K562 (cell line): ENCODE data around the gene SFR1. TPM values are rescaled to one million over a fixed set of nuclear protein-coding genes. Genes with fewer than 3 reads are reported as not detected.

Experiments used
- ATAC-seq: fragments of 200-7000 bp; cut with Tn5 transposase; 3 replicates; pipeline ENCODE4 v1.9.1; 2020; ENCODE audit warnings: moderate library complexity
- BruUV-seq: library from RNA; stranded (reverse); fragments of 400-500 nt; replicated peaks from 2 replicates; lab custom pipeline; 2021; lab: Mats Ljungman, UMichigan
- CTCF ChIA-PET: fragments of 300-600 bp; formaldehyde crosslinking; extraction: SDS; loops from one replicate; lab custom pipeline; 2021; ENCODE audit warnings: low intra/inter-chr PET ratio; lab: Yijun Ruan, JAX
- POLR2A ChIA-PET: fragments of 300-600, 350-650 bp; sonication (Branson Sonifier 250); formaldehyde crosslinking; extraction: SDS; loops from one replicate; lab custom pipeline; 2021; ENCODE audit warnings: antibody characterized with exemption, inconsistent platforms; lab: Yijun Ruan, JAX
- DNase-seq, 4 experiments: peaks; one replicate each; pipeline versions ENCODE4 v3.0.0 to v3.0.0-alpha.2; 2011 to 2018; ENCODE audit warnings: low spot score in 3 of 4, mixed read lengths in 3 of 4; ENCODE audit errors: extremely low read depth in 1 of 4
- FAIRE-seq: peaks from 2 replicates; lab custom pipeline; 2011; peaks lifted over from hg19 to GRCh38; lab: Jason Lieb, UNC
- H2AFZ ChIP-seq: 2 replicates; pipeline ENCODE4 v1.6.0; 2011; ENCODE audit warnings: low read depth, low read length, control low read depth, inconsistent platforms
- H3K27ac ChIP-seq: fragments of 200-600 bp; 3 replicates; pipeline ENCODE4 v1.8.0; 2011; ENCODE audit warnings: low read depth, mild to moderate bottlenecking, control low read depth, inconsistent platforms, low read length, moderate library complexity, mixed read lengths; ENCODE audit errors: extremely low read depth
- H3K27me3 ChIP-seq, 2 experiments: fragments of 300-600 bp in 1 of 2; 2 replicates in 1 of 2; 3 replicates in 1 of 2; pipeline versions ENCODE4 v1.6.0 to v1.8.0; 2011; ENCODE audit warnings: inconsistent platforms in 2 of 2, low read length in 2 of 2, mild to moderate bottlenecking in 1 of 2, mixed read lengths in 1 of 2, moderate library complexity in 1 of 2; ENCODE audit not compliant: control insufficient read depth in 2 of 2, insufficient read depth in 2 of 2
- H3K36me3 ChIP-seq: fragments of 300-600 bp; 3 replicates; pipeline ENCODE4 v1.8.0; 2011; ENCODE audit warnings: mild to moderate bottlenecking, low read length, inconsistent platforms; ENCODE audit not compliant: control insufficient read depth, insufficient read depth
- H3K4me1 ChIP-seq, 2 experiments: fragments of 200-600 bp in 1 of 2; replicated peaks in 1 of 2; 2 replicates in 1 of 2; 3 replicates in 1 of 2; pipeline versions ENCODE4 v1.5.1 to v1.8.0; 2011; ENCODE audit warnings: inconsistent platforms in 2 of 2, low read length in 2 of 2, mild to moderate bottlenecking in 1 of 2, mixed read lengths in 1 of 2, moderate library complexity in 1 of 2; ENCODE audit not compliant: control insufficient read depth in 2 of 2, insufficient read depth in 2 of 2
- H3K4me2 ChIP-seq: 2 replicates; pipeline ENCODE4 v1.6.1; 2011; ENCODE audit warnings: low read length, control low read depth, inconsistent platforms, mixed read lengths; ENCODE audit not compliant: insufficient read depth
- H3K4me3 ChIP-seq: fragments of 200-600 bp; sonication (generic), shearing (Covaris generic); 2 replicates; pipeline ENCODE4 v1.5.1; 2016; ENCODE audit warnings: control low read depth, inconsistent platforms
- H3K79me2 ChIP-seq: fragments of 200-600 bp; 3 replicates; pipeline ENCODE4 v1.8.0; 2011; ENCODE audit warnings: low read length, inconsistent platforms; ENCODE audit not compliant: control insufficient read depth, insufficient read depth
- H3K9ac ChIP-seq, 2 experiments: 2 replicates each; pipeline versions ENCODE4 v1.6.0 to v1.6.1; 2011; ENCODE audit warnings: low read depth in 2 of 2, low read length in 2 of 2, control low read depth in 1 of 2, inconsistent platforms in 1 of 2, mild to moderate bottlenecking in 1 of 2, mixed read lengths in 1 of 2; ENCODE audit not compliant: insufficient read depth in 1 of 2
- H3K9me1 ChIP-seq: one replicate; pipeline ENCODE4 v1.6.0; 2011; ENCODE audit warnings: inconsistent platforms, mild to moderate bottlenecking, low read length, moderate library complexity; ENCODE audit not compliant: control insufficient read depth, insufficient read depth
- H3K9me3 ChIP-seq: replicated peaks from 2 replicates; pipeline ENCODE4 v1.5.1; 2011; ENCODE audit warnings: low read depth, low read length, inconsistent platforms; ENCODE audit not compliant: control insufficient read depth, insufficient read depth
- H4K20me1 ChIP-seq: replicated peaks from 2 replicates; pipeline ENCODE4 v1.6.1; 2011; ENCODE audit warnings: low read length, inconsistent platforms, mixed read lengths; ENCODE audit not compliant: control insufficient read depth, insufficient read depth
- EWSR1 ChIP-seq: fragments of 450-650 bp; IDR thresholded peaks from 2 replicates; pipeline ENCODE4 v1.6.1; 2018; ENCODE audit warnings: borderline replicate concordance, mild to moderate bottlenecking, low read depth, moderate library complexity; ENCODE audit not compliant: partially characterized antibody
- FOXJ2 ChIP-seq: fragments of 200-800 bp; sonication (Bioruptor generic); IDR thresholded peaks from 2 replicates; pipeline ENCODE4 v1.6.1; 2016; ENCODE audit warnings: missing genetic modification characterization, missing compliant biosample characterization
- NCOA1 ChIP-seq: fragments of 450-650 bp; IDR thresholded peaks from 2 replicates; pipeline ENCODE4 v1.6.1; 2016; ENCODE audit warnings: low read depth
- NR2C1 ChIP-seq, 2 experiments: fragments of 450-650 bp; IDR thresholded peaks; 2 replicates each; pipeline ENCODE4 v1.6.1; 2017; ENCODE audit warnings: mild to moderate bottlenecking in 2 of 2, antibody characterized with exemption in 1 of 2, inconsistent platforms in 1 of 2, missing compliant biosample characterization in 1 of 2, missing genetic modification characterization in 1 of 2
- POLR3G ChIP-seq: IDR thresholded peaks from 2 replicates; pipeline ENCODE4 v1.6.1; 2011; ENCODE audit not compliant: insufficient read length, insufficient replicate concordance; ENCODE audit errors: extremely low read depth
- ZNF395 ChIP-seq: fragments of 200-800 bp; sonication (Bioruptor generic); IDR thresholded peaks from 2 replicates; pipeline ENCODE4 v1.6.1; 2017; ENCODE audit warnings: missing genetic modification characterization, missing compliant biosample characterization
- ZNF766 ChIP-seq: fragments of 200-800 bp; sonication (Bioruptor generic); conservative IDR thresholded peaks from 2 replicates; pipeline ENCODE4 v1.6.1; 2016; ENCODE audit warnings: missing genetic modification characterization, missing compliant biosample characterization
- in situ Hi-C: fragments of 300-500 bp; cut with MboI; formaldehyde crosslinking; loops from 4 replicates; pipeline ENCODE4 v1.15.0; 2018; ENCODE audit warnings: inconsistent platforms, mixed read lengths
- intact Hi-C: fragments of 100-400 bp; cut with micrococcal nuclease; formaldehyde crosslinking; loops from 2 replicates; pipeline ENCODE4 v1.14.2; 2022
- polyA plus RNA-seq, 8 experiments: library from polyadenylated mRNA; depleted of rRNA in 4 of 8; stranded (reverse) in 5 of 8; unstranded in 3 of 8; fragments of >200 nt; fragmentation: Nextera tagmentation in 2 of 8; fragmentation: Illumina TruSeq in 1 of 8; extraction: Ambion mirVana in 2 of 8; extraction: Trizol in 1 of 8; gene quantifications; 2 replicates each; pipeline versions ENCODE4 v1.2.1 to v1.2.3, GENCODE V29; 2011 to 2014; ENCODE audit warnings: inconsistent platforms in 1 of 8, missing spikeins in 1 of 8
- total RNA-seq, 7 experiments: library from RNA; depleted of rRNA in 6 of 7; stranded (reverse); fragments of >200 nt in 6 of 7; fragmentation: Illumina TruSeq in 2 of 7; extraction: Trizol in 2 of 7; gene quantifications; 2 replicates each; pipeline versions ENCODE4 v1.2.1 to v1.2.3, GENCODE V29; 2011 to 2021; ENCODE audit warnings: low replicate concordance in 1 of 7
- TF ChIP-seq, protein P1 (sequence below): IDR thresholded peaks from 2 replicates; pipeline ENCODE4 v1.6.1; 2011; ENCODE audit not compliant: insufficient read length; ENCODE audit errors: extremely low read depth
- TF ChIP-seq, protein P2 (sequence below): fragments of 450-650 bp; IDR thresholded peaks from 2 replicates; pipeline ENCODE4 v1.6.1; 2016; ENCODE audit warnings: mild to moderate bottlenecking, moderate library complexity

The SFR1 gene
- total and polyA plus RNA-seq, 9 of the 15 experiments (the other 6 are each of a cell fraction or from before 2014, with no cell fraction given) = 4.3 to 18.7 (median 9.1) TPM

DNA sequence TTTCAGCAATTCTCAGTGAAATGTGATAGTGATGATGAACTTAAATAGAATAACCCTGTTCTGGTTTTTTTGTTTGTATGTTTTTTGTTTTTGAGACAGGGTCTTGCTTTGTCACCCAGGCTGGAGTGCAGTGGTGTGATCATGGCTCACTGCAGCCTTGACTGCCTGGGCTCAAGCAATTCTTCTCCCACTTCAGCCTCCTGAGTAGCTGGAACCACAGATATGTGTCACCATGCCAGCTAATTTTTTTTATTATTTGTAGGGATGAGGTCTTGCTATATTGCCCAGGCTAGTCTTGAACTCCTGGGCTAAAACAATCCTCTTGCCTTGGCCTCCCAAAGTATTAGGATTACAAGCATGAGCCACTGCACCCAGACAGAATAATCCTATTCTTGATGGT is 22.0 kb upstream of the SFR1 start:
- Histone ChIP-seq H3K9me3 (no peaks in the 10 kb centered on the region; the same call in none of the 2 replicates), H3K4me3 (no peak overlapping the region), H3K79me2 (no peaks in the 10 kb centered on the region), H3K36me3 (no peaks in the 10 kb centered on the region), H4K20me1 (no peaks in the 10 kb centered on the region), H2AFZ (no peak overlapping the region), H3K4me2 (no peak overlapping the region), H3K9ac (no peak overlapping the region), H3K27me3 (no peaks in the 10 kb centered on the region; a peak in 1 of 5 replicates), H3K9me1 (no peaks in the 10 kb centered on the region), H3K27ac (no peak overlapping the region), H3K4me1 (no peaks in the 10 kb centered on the region)
- no peak for FAIRE-seq
- DNase-seq = no peak
- no TSS peak for BruUV-seq
- intact Hi-C loops (no loop called here), in situ Hi-C loops (no loop called here)
- no peak for ATAC-seq
- POLR2A ChIA-PET = interaction anchor here (1.1 kb wide), 1 partner anchor 13 kb away, joined by 3 read pairs; no protein-coding TSS in a partner anchor
- CTCF ChIA-PET = no interaction called here
- TF ChIP-seq, protein P1, sequence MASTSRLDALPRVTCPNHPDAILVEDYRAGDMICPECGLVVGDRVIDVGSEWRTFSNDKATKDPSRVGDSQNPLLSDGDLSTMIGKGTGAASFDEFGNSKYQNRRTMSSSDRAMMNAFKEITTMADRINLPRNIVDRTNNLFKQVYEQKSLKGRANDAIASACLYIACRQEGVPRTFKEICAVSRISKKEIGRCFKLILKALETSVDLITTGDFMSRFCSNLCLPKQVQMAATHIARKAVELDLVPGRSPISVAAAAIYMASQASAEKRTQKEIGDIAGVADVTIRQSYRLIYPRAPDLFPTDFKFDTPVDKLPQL = no peak
- TF ChIP-seq POLR3G (no peak), NR2C1 (IDR thresholded peaks at IDR 0.05) (no peak), NR2C1 (tag; IDR thresholded peaks at IDR 0.05) (no peak), ZNF766 (CRISPR knock-in tag) (no peak), NCOA1 (no peak), ZNF395 (CRISPR knock-in tag) (no peak), EWSR1 (no peak), FOXJ2 (no peak)
- TF ChIP-seq, protein P2, sequence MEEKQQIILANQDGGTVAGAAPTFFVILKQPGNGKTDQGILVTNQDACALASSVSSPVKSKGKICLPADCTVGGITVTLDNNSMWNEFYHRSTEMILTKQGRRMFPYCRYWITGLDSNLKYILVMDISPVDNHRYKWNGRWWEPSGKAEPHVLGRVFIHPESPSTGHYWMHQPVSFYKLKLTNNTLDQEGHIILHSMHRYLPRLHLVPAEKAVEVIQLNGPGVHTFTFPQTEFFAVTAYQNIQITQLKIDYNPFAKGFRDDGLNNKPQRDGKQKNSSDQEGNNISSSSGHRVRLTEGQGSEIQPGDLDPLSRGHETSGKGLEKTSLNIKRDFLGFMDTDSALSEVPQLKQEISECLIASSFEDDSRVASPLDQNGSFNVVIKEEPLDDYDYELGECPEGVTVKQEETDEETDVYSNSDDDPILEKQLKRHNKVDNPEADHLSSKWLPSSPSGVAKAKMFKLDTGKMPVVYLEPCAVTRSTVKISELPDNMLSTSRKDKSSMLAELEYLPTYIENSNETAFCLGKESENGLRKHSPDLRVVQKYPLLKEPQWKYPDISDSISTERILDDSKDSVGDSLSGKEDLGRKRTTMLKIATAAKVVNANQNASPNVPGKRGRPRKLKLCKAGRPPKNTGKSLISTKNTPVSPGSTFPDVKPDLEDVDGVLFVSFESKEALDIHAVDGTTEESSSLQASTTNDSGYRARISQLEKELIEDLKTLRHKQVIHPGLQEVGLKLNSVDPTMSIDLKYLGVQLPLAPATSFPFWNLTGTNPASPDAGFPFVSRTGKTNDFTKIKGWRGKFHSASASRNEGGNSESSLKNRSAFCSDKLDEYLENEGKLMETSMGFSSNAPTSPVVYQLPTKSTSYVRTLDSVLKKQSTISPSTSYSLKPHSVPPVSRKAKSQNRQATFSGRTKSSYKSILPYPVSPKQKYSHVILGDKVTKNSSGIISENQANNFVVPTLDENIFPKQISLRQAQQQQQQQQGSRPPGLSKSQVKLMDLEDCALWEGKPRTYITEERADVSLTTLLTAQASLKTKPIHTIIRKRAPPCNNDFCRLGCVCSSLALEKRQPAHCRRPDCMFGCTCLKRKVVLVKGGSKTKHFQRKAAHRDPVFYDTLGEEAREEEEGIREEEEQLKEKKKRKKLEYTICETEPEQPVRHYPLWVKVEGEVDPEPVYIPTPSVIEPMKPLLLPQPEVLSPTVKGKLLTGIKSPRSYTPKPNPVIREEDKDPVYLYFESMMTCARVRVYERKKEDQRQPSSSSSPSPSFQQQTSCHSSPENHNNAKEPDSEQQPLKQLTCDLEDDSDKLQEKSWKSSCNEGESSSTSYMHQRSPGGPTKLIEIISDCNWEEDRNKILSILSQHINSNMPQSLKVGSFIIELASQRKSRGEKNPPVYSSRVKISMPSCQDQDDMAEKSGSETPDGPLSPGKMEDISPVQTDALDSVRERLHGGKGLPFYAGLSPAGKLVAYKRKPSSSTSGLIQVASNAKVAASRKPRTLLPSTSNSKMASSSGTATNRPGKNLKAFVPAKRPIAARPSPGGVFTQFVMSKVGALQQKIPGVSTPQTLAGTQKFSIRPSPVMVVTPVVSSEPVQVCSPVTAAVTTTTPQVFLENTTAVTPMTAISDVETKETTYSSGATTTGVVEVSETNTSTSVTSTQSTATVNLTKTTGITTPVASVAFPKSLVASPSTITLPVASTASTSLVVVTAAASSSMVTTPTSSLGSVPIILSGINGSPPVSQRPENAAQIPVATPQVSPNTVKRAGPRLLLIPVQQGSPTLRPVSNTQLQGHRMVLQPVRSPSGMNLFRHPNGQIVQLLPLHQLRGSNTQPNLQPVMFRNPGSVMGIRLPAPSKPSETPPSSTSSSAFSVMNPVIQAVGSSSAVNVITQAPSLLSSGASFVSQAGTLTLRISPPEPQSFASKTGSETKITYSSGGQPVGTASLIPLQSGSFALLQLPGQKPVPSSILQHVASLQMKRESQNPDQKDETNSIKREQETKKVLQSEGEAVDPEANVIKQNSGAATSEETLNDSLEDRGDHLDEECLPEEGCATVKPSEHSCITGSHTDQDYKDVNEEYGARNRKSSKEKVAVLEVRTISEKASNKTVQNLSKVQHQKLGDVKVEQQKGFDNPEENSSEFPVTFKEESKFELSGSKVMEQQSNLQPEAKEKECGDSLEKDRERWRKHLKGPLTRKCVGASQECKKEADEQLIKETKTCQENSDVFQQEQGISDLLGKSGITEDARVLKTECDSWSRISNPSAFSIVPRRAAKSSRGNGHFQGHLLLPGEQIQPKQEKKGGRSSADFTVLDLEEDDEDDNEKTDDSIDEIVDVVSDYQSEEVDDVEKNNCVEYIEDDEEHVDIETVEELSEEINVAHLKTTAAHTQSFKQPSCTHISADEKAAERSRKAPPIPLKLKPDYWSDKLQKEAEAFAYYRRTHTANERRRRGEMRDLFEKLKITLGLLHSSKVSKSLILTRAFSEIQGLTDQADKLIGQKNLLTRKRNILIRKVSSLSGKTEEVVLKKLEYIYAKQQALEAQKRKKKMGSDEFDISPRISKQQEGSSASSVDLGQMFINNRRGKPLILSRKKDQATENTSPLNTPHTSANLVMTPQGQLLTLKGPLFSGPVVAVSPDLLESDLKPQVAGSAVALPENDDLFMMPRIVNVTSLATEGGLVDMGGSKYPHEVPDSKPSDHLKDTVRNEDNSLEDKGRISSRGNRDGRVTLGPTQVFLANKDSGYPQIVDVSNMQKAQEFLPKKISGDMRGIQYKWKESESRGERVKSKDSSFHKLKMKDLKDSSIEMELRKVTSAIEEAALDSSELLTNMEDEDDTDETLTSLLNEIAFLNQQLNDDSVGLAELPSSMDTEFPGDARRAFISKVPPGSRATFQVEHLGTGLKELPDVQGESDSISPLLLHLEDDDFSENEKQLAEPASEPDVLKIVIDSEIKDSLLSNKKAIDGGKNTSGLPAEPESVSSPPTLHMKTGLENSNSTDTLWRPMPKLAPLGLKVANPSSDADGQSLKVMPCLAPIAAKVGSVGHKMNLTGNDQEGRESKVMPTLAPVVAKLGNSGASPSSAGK = no peak
